Neural cell (in vitro differentiated cells): ENCODE data around the gene CMTM8. TPM values are rescaled to one million over a fixed set of nuclear protein-coding genes. Genes with fewer than 3 reads are reported as not detected.
A peak's percentile ranks its signal among the peaks of the same experiment; 100 is the strongest.

ENCODE experiments used
- H2AFZ ChIP-seq: fragments of 200-600, 300-800 bp; sonication (generic), shearing (Covaris generic); 2 replicates; pipeline ENCODE4 v1.6.0; 2014; ENCODE audit warnings: low read depth, mild to moderate bottlenecking, antibody characterized with exemption, low read length, moderate library complexity
- H3F3A ChIP-seq: fragments of 200-600 bp; shearing (Covaris generic); 2 replicates; pipeline ENCODE4 v1.6.1; 2016; ENCODE audit warnings: mild to moderate bottlenecking, moderate library complexity, mixed read lengths, antibody characterized with exemption, low read length; ENCODE audit not compliant: insufficient read depth, poor library complexity, severe bottlenecking
- H3K27ac ChIP-seq: fragments of 200-600, 300-800 bp; sonication (generic), shearing (Covaris generic); 2 replicates; pipeline ENCODE4 v1.5.1; 2014; ENCODE audit warnings: mild to moderate bottlenecking, low read length, moderate library complexity
- H3K27me3 ChIP-seq: fragments of 300-800, 200-600 bp; sonication (generic), shearing (Covaris generic); 2 replicates; pipeline ENCODE4 v1.6.0; 2014; ENCODE audit warnings: mild to moderate bottlenecking, low read depth, low read length, moderate library complexity; ENCODE audit not compliant: insufficient read depth
- H3K36me3 ChIP-seq: fragments of 300-800, 200-600 bp; sonication (generic), shearing (Covaris generic); 2 replicates; pipeline ENCODE4 v1.5.1; 2014; ENCODE audit warnings: mild to moderate bottlenecking, antibody characterized with exemption, low read length, moderate library complexity; ENCODE audit not compliant: insufficient read depth
- H3K4me2 ChIP-seq: fragments of 300-800, 200-600 bp; sonication (generic), shearing (Covaris generic); 2 replicates; pipeline ENCODE4 v1.6.0; 2014; ENCODE audit warnings: mild to moderate bottlenecking, low read length
- H3K4me3 ChIP-seq: fragments of 300-800, 200-600 bp; sonication (generic), shearing (Covaris generic); 2 replicates; pipeline ENCODE4 v1.5.1; 2014; ENCODE audit warnings: mild to moderate bottlenecking, low read length, moderate library complexity
- H3K79me2 ChIP-seq: fragments of 200-600 bp; shearing (Covaris generic); replicated peaks from 2 replicates; pipeline ENCODE4 v1.6.0; 2014; ENCODE audit warnings: mild to moderate bottlenecking, low read length, moderate library complexity; ENCODE audit not compliant: insufficient read depth
- H3K9ac ChIP-seq: fragments of 300-800, 200-600 bp; sonication (generic), shearing (Covaris generic); 2 replicates; pipeline ENCODE4 v1.6.1; 2016; ENCODE audit warnings: mild to moderate bottlenecking, low read length, mixed read lengths
- H3K9me2 ChIP-seq: fragments of 200-600 bp; shearing (Covaris generic); 2 replicates; pipeline ENCODE4 v1.6.1; 2016; ENCODE audit warnings: mild to moderate bottlenecking, low read length, mixed read lengths; ENCODE audit not compliant: insufficient read depth
- H3K9me3 ChIP-seq: fragments of 200-600, 300-800 bp; sonication (generic), shearing (Covaris generic); 2 replicates; pipeline ENCODE4 v1.6.1; 2016; ENCODE audit warnings: mild to moderate bottlenecking, mixed run types, low read length, moderate library complexity, mixed read lengths
- H4K20me1 ChIP-seq: fragments of 200-600 bp; shearing (Covaris generic); 2 replicates; pipeline ENCODE4 v1.6.1; 2016; ENCODE audit warnings: mild to moderate bottlenecking, mixed run types; ENCODE audit not compliant: insufficient read depth
- CTCF ChIP-seq: fragments of 450-650 bp; IDR thresholded peaks from 2 replicates; pipeline ENCODE4 v1.5.1; 2014; ENCODE audit warnings: antibody characterized with exemption, mild to moderate bottlenecking, moderate library complexity; ENCODE audit not compliant: poor library complexity, severe bottlenecking
- EP300 ChIP-seq: fragments of 450-650 bp; conservative IDR thresholded peaks from 2 replicates; pipeline ENCODE4 v1.6.1; 2014; ENCODE audit warnings: antibody characterized with exemption, mild to moderate bottlenecking, moderate library complexity; ENCODE audit not compliant: poor library complexity, severe bottlenecking
- EZH2 ChIP-seq: fragments of 200-600, 300-800 bp; shearing (Covaris generic), sonication (generic); IDR thresholded peaks from 2 replicates; pipeline ENCODE4 v1.6.1; 2014; ENCODE audit warnings: antibody characterized with exemption, low read length, borderline replicate concordance, mild to moderate bottlenecking; ENCODE audit not compliant: insufficient read depth, poor library complexity, severe bottlenecking
- MXI1 ChIP-seq: fragments of 450-650 bp; conservative IDR thresholded peaks from 2 replicates; pipeline ENCODE4 v1.6.1; 2014; ENCODE audit warnings: antibody characterized with exemption, mild to moderate bottlenecking; ENCODE audit not compliant: poor library complexity, severe bottlenecking
- POLR2AphosphoS5 ChIP-seq: IDR thresholded peaks from 2 replicates; pipeline ENCODE4 v1.6.1; 2012
- RAD21 ChIP-seq: fragments of 450-650 bp; conservative IDR thresholded peaks from 2 replicates; pipeline ENCODE4 v1.6.1; 2014; ENCODE audit warnings: antibody characterized with exemption, mild to moderate bottlenecking, moderate library complexity
- REST ChIP-seq: IDR thresholded peaks from 2 replicates; pipeline ENCODE4 v1.6.1; 2012; ENCODE audit warnings: borderline replicate concordance
- SMC3 ChIP-seq: fragments of 450-650 bp; conservative IDR thresholded peaks from 2 replicates; pipeline ENCODE4 v1.6.1; 2014; ENCODE audit warnings: antibody characterized with exemption, mild to moderate bottlenecking, moderate library complexity; ENCODE audit not compliant: poor library complexity
- TAF1 ChIP-seq: IDR thresholded peaks from 2 replicates; pipeline ENCODE4 v1.6.1; 2012; ENCODE audit warnings: low read depth
- polyA plus RNA-seq: library from polyadenylated mRNA; depleted of rRNA; stranded (reverse); fragments of >200 nt; gene quantifications from 2 replicates; pipeline ENCODE4 v1.2.3, GENCODE V29; 2014

The CMTM8 gene
- polyA plus RNA-seq, 1 donor from 2014 or later, result not detected

DNA sequence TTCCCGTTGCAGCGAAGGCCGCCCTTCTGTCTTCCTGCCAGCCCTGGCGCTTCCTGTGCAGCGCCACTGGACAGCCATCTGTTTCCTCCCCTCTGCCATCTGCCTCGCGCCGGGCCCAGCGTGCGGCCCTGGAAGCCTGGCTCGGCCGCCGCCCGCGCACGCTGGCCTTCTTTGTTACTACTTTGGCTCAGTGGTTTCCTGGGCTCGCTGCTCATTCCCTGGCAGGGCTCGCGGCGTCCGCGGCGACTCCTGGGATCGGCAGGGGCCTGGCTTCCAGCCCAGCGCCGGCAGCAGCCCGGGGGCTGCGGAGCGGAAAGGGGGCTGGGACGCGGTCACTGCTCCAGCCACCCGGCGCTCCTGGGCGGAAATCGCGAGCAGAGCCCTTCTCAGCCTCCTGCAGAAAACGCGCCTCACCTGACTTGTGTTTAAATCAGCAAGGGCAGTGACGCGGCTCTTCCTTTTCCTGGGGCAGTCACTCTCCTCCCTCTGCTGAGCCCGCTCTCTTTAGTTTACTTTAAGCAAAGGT lies 163.1 kb downstream of the CMTM8 start:
- TF ChIP-seq POLR2AphosphoS5 (no peak), SMC3 (no peak)
- H3K4me3 ChIP-seq, result peak overlapping the region; percentile 60
- H3F3A ChIP-seq, result no peaks in the 10 kb centered on the region
- H3K79me2 ChIP-seq, result no peaks in the 10 kb centered on the region
- H3K9ac ChIP-seq, result peak overlapping the region; percentile 42
- peak overlapping the region; percentile 27 for H2AFZ ChIP-seq
- H3K4me2 ChIP-seq, result no peak overlapping the region
- H3K27me3 ChIP-seq, result peaks cover 20% of the 10 kb centered on the region
- H3K27ac ChIP-seq, result no peak overlapping the region
- no peaks in the 10 kb centered on the region for H3K36me3 ChIP-seq
- no peaks in the 10 kb centered on the region for H3K9me3 ChIP-seq
- no peaks in the 10 kb centered on the region for H3K9me2 ChIP-seq
- no peaks in the 10 kb centered on the region for H4K20me1 ChIP-seq

GRCh38 chr3:32403663-32404062 lies 165.2 kb downstream of the CMTM8 start:
- TF ChIP-seq EP300, result no peak
- TF ChIP-seq SMC3, result no peak
- TF ChIP-seq POLR2AphosphoS5, result no peak
- no peak for TF ChIP-seq TAF1
- Histone ChIP-seq H3K36me3 (no peaks in the 10 kb centered on the region), H3K4me3 (no peak overlapping the region), H3K27ac (no peak overlapping the region), H3K27me3 (peaks cover 20% of the 10 kb centered on the region), H3K9me3 (no peaks in the 10 kb centered on the region), H3K79me2 (no peaks in the 10 kb centered on the region), H3K9ac (no peak overlapping the region), H2AFZ (no peak overlapping the region), H3K9me2 (no peaks in the 10 kb centered on the region), H4K20me1 (no peaks in the 10 kb centered on the region), H3F3A (no peaks in the 10 kb centered on the region), H3K4me2 (no peak overlapping the region)

GRCh38 chr3:32404714-32405113 lies 166.2 kb downstream of the CMTM8 start:
- no peak overlapping the region for H3K4me3 ChIP-seq
- H4K20me1 ChIP-seq, result no peaks in the 10 kb centered on the region
- no peak overlapping the region for H2AFZ ChIP-seq
- H3K79me2 ChIP-seq, result no peaks in the 10 kb centered on the region
- no peak overlapping the region for H3K4me2 ChIP-seq
- H3K9me2 ChIP-seq, result no peaks in the 10 kb centered on the region
- no peaks in the 10 kb centered on the region for H3F3A ChIP-seq
- TF ChIP-seq POLR2AphosphoS5, result no peak
- TF ChIP-seq RAD21, result no peak
- no peak for TF ChIP-seq SMC3
- no peak for TF ChIP-seq MXI1
- no peak for TF ChIP-seq EP300
- TF ChIP-seq CTCF, result no peak
- TF ChIP-seq TAF1, result no peak
- TF ChIP-seq REST, result no peak
- no peak for TF ChIP-seq EZH2
- no peak overlapping the region for H3K27ac ChIP-seq
- H3K36me3 ChIP-seq, result no peaks in the 10 kb centered on the region
- peaks cover 20% of the 10 kb centered on the region for H3K27me3 ChIP-seq
- H3K9ac ChIP-seq, result no peak overlapping the region
- no peaks in the 10 kb centered on the region for H3K9me3 ChIP-seq
